Activated T-helper 9 cell treated with anti-CD3 and anti-CD28 coated beads, Interleukin-2, amount 50 U/mL, for 16 hours (primary cell): Measurements from ENCODE around the gene SLC25A39.
"Not testable (repeated sequence)": the region's sequence is repeated elsewhere in the genome, so short reads cannot be mapped to it uniquely, and the experiment has no call there.

Experiments used
- DNase-seq: peaks from one replicate; pipeline ENCODE4 v3.0.0-alpha.2; 2020; ENCODE audit warnings: low read depth

The SLC25A39 gene, protein sequence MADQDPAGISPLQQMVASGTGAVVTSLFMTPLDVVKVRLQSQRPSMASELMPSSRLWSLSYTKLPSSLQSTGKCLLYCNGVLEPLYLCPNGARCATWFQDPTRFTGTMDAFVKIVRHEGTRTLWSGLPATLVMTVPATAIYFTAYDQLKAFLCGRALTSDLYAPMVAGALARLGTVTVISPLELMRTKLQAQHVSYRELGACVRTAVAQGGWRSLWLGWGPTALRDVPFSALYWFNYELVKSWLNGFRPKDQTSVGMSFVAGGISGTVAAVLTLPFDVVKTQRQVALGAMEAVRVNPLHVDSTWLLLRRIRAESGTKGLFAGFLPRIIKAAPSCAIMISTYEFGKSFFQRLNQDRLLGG

DNA sequence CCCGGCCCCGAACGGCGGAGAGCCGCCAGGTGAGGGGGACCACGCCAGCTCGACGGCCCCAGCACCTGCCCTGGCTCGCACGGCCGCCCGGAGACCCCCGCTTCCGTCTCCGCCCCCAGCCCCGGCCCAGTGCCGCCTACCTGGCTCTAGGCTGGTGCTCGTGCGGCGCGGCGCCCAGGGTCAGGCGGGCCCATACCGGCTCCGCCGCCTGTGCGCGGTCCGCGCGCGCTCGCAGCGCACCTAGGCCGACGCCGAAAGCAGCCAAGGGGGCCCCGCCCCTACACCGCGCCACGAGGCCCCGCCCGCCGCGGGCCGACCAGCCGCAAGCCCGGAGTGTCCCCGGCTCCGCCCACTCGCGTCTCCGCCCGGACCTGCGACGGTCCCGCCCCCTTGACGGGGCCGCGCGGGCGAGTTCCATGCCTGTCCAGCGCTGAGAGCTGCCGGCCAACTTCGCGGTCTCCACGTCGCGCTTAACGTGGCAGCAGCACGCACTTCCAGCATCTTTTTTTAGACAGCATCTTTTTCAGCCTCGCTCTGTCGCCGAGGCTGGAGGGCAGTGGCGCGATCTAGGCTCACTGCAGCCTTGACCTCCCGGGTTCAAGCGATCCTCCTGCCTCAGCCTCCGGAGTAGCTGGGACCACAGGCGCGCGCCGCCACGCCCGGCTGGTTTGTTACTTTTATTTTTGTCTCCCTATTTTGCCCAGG is at the start of gene SLC25A39:
Gene SLC25A39 (minus strand): TSS at position 253 of the 705 bp plus-strand sequence. CDS start 1,261 bp downstream, outside the sequence.
- peak; percentile 95 for DNase-seq

DNA sequence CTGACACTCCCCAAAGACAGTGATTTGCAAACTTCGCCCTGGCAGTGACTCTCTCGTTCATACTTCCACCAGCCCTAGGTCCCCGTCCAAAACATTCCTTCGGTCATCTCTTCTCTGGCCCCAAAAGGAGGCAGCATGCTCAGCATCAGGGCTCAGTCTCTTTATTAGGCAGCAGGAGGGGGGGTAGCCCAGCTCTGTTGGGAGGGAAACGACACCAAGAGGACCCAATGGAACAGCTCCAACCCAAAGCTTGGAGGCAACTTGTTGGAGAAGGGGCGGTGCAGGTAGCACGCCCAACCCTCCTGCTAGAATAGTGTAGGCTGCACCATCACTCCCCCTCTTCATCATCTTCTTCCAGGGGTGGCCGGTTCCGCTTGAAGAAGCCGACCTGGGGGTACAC is 47.4 kb upstream of the SLC25A39 start:
- DNase-seq = no peak

DNA sequence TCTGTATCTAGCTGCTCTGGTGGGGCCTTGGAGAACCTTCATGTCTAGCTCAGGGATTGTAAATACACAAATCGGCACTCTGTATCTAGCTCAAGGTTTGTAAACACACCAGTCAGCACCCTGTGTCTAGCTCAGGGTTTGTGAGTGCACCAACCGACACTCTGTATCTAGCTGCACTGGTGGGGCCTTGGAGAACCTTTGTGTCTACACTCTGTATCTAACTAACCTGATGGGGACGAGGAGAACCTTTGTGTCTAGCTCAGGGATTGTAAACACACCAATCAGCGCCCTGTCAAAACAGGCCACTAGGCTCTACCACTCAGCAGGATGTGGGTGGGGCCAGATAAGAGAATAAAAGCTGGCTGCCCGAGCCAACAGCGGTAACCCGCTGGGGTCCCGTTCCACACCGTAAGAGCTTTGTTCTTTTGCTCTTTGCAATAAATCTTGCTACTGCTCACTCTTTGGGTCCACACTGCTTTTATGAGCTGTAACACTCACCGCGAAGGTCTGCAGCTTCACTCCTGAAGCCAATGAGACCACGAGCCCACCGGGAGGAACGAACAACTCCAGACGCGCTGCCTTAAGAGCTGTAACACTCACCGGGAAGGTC is 44.9 kb upstream of the SLC25A39 start:
- not testable (repeated sequence) for DNase-seq

DNA sequence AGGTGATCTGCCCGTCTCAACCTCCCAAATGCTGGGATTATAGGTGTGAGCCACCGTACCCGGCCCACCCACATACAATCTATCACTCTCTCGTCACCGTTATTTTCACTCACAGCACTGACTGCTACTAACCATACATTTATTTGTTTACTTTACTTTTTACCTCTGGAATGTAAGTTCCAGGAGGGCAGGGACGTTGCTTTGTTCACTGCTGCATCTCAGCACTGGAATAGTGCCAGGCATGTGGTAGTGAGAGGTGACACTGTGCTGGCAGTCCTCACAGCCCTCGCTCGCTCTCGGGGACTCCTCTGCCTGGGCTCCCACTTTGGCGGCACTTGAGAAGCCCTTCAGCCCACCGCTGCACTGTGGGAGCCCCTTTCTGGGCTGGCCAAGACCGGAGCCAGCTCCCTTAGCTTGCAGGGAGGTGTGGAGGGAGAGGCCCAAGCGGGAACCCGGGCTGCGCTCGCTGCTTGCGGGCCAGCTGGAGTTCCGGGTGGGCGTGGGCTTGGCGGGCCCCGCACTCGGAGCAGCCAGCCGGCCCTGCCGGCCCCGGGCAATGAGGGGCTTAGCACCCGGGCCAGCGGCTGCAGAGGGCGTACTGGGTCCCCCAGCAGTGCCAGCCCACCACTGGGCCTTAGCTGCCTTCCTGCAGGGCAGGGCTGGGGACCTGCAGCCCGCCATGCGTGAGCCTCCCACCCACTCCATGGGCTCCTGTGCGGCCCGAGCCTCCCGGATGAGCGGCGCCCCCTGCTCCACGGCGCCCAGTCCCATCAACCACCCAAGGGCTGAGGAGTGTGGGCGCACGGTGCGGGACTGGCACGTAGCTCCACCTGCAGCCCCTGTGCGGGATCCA is 44.0 kb upstream of the SLC25A39 start:
- DNase-seq = not testable (repeated sequence)

DNA sequence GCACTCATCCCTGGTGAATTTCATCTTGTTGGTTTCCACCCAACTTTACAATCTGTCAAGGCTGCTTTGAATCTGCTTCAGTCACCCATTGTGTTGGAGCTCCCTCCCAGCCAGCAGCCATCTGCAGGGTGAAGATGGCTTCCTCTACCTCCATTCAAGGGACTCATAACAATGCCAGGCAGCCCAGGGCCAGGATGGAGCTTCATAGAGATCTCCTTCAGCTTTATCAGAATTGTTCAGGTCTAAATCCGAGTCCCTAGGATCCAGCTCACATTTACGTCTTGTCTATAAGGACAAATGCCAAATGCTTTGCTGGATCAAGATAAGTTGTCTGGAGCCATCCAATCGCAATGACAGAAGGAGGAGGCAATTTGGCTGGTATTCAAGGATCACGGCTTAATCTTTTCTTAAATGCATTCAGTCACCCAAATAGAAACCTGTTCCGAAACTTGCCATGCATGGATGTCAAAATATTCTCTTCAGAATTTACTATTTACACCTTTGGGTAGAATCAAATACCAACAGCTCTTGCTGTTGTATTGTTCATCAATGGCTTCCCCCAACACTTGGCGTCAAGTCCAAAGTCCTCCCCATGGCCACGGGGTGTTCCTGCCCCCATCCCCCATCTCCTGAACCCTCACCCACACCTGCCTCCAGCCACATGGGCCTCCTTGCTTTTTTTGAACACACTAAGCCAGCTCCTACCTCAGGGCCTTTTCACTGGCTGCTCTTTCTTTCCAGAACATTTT is 42.8 kb upstream of the SLC25A39 start:
- DNase-seq = no peak

DNA sequence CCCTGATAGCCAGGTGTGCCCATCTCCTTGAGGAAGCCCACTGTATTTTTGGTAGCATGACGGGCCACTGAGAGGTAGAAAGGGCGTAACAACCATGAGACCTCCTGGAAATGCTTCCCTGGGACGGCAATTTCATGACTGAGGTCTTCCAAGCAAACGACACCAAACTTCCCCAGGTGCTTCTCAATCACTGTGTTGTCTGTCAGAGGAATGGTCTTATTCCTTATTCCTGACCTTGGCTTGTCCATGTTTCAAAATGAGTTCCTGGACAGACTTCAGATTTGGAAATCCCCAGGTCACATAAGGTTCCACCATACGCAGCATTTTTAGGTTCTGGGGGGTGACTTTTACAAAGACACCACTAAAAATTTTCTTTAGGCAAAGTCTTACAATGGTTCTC is 40.4 kb upstream of the SLC25A39 start:
- DNase-seq = not testable (repeated sequence)

DNA sequence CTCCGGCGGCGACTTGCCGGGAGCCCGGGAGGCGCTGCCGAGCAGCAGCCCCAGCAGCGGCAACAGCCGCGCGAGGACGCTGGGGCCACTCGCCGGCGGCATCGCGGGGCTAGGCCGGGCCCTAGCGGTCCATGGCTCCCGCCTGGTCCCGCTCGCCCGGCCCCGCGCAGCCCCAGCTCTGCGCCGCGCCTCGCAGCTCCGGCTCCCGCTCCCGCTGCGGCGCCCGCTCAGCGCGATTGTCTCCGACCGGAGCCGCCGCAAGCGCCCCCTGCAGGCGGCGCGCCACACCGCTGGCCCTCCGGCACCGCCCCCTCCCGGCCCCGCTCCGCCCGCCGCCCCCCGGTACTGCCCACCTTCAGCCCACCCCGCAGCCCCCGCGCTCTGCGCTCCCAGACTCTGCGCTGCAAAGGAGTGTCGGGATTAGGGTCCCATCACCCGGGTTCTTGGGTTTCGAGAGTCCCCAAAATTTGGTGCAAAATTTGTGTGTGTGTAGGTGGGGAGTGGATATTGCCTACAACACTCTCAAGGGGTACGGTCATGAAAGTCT is 39.1 kb upstream of the SLC25A39 start, which contains the start of gene FAM171A2:
Gene FAM171A2 (minus strand): TSS at position 241 of the 547 bp plus-strand sequence. CDS start 139 bp downstream, at position 102.
- peak; percentile 57 for DNase-seq

DNA sequence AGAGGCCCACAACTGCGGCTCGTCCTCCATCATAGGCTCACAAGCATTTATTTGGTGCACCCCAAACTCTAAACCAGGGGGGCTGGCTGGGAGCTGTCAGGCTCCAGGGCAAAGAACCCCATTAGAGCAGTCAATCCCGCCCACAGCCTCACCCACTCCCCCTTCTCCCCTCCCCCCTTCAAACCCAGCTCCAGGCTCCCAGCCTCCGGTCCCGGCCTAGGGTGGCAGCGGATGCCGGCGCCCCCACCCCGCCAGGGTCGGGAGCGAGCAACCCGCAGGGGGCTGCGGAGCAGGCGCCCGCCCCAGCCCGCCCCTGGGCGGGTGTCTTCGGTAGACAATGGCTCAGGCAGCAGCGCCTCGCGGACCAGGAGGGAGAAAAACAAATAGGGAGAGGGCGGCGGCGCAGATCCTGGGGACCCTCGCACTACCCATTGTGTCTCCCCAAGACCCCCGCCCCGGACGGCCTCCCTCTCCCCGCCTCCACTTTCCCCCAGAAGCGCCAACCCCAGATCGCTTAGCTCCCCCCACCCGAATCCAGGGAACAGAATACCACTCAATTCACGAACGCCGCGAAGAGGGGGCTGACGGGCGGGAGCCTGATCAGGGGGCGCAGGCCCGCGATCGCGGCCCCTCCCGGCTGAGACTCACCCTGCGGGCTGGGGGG is 38.5 kb upstream of the SLC25A39 start:
- no peak for DNase-seq

DNA sequence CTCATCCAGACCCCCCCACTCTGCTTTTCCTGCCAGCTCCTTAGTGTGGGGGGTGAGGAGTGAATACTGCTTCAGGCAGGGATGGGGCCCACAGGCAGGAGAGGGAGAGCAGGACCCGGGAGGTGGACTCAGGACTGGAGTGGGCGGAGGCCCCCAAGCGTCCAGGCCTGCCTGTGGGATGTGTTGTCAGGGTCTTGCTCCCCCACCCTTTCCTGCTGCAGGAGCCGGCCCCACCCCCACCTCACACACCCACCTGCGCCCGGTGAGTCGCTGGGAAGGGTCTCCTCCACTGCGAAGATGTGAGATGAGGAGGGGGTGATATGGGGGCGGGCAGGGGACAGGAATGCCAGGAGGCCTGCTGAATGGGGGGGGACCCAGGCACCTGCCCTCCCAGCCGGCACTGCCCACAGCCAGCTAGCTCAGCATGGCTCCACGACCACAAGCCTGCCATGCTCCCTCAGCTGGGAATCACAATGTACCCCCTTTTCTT is 37.9 kb upstream of the SLC25A39 start:
- no peak for DNase-seq

DNA sequence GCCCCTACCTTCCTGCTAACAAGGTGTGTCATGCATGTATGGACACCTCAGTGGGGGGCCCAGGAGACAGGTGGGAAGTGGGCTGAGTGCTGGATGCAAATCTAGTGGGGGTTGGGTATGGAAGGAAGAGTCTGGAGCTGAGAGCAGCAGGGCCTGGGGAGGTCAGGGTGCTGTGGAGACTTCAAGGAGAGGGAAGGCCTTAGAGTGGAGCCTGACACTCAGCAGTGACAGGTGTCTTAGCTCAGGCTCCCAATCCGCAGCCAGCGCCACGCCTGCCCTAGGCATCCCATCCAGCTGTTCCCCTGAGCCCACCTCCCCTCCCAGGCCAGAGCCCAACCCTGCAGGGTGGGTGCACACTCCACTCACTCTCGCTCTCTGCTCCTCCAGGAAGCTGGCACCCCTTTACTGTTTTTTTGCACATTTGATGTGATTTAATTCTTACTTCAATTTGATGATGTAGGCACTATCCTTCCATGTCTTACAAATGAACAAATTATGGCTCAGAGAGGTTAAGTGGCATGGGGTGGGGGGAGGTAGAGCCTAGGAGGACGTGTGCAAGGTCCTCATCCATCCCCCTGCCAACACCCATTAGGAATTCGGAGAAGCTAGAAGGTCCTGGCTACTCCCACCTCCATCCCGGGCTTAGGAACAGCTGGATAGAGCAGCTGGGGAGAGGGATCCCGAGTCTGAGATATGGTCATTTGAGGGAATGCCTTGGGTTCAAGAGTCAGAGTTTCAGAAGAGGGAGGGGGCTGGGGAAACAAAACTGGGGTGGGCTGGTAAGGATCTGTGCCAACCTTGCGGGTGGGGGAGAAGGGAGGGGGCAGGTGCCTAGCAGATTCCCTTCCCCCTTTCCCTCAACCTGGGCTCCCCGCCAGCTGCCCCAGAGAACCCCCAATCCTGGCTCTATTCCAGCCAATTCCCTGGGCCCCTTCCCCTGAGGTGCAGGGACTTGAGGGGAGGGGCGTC is 37.0 kb upstream of the SLC25A39 start:
- no peak for DNase-seq

DNA sequence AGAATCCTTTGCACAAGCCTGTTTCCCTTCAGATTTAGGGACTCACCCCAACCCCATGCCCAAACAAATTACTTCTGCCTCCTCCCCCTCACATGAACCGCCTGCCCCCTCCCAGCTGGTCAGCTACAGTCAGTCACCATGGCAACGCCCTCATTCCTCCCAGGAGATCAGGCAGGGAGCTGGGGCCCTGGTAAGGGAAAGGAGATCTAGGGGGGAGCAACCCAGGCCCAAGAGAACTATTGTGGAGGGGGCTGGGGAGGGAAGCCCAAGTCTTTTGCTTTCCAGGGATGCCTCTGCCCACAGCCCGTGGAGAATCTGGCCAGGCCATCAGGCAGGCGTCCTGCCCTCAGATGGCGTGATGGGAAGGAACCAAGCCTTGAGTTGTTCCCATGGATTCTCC is 36.2 kb upstream of the SLC25A39 start:
- DNase-seq = no peak

DNA sequence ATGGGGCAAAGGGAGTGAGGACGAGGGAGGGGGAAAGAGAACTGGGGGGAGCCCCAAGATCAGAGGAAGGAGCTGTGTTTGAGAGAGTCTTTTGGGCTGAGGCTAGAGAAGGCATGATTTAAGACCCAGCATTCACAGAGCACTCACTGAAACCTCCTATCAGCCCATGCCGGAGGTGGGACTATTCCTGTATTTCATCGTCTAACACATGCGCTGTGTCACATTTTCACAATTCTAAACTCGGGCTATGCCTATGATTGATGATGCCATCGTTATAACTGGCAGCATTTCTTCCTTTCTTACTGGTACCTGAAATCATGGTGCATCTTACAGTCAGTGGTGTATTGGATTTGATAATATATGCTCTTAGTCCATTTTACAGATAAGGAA is 35.5 kb upstream of the SLC25A39 start:
- DNase-seq = no peak

DNA sequence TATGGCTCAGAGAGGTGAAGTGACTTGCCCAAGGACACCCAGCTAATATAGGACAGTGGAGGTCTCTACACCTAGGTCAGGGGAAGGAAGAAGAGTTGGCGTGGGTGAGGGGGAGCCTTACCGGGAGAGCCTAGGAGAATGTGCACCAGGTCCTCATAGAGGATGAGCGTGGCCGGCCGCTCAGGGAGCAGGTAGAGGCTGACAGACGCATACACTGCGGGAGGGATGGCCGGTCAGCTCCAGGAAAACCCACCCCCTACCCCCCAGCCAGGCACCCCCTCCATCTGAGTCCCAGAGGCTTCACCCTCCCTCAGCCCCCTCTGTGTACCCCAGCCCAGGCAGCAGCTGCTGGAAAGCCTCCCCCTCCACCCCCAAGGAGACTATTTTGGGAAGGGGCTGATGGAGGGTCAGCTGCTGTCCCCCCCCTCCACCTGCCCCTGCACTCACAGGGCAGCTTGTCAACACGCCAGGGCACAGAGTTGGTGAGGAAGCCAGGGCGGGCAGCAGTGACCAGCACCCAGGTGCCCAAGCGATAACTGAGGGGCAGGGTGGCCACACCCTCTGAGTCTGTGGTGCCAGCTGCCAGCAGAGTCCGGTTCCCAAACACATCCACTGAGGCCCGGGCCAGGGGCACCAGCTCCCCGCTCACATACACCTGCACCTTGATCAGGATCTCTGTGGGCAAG is 35.0 kb upstream of the SLC25A39 start:
- no peak for DNase-seq

DNA sequence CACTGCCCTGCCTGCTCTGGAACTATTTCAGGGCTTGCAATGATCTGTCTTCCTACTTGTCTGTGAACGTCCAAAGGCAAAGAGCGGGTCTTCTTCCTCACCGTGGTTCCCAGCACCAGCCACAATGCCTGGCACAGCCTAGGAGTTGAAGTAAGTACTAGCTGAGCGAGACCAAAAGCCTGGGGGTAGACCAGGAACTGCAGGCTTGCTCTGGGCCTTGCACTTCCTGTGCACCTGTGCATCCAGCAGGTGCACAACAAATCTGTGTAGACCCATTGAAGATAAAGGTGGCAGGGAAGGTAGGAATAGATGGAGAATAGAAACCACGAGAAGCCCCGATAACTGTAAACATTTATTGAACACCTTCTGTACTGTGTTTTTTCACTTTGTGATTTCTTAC is 34.4 kb upstream of the SLC25A39 start:
- no peak for DNase-seq

DNA sequence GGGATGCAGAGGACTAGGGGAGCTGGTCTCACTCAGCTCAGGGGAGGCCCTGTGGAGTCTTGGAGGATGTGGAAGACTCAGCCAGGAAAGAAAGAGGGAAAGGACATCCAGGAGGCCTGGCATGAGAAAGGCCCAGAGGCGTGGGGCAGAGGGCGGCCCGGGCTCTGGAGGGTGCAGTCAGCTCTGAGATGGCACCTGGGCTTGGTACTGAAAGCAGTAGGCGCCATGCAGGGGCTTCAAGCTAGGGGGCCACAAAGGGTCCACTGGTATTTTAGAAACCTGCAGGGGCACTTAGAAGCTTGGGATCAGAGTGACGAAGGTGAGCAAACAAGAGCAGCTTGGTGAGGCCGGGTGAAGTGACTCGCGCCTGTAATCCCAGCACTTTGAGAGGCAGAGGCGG is 33.4 kb upstream of the SLC25A39 start:
- no peak for DNase-seq

DNA sequence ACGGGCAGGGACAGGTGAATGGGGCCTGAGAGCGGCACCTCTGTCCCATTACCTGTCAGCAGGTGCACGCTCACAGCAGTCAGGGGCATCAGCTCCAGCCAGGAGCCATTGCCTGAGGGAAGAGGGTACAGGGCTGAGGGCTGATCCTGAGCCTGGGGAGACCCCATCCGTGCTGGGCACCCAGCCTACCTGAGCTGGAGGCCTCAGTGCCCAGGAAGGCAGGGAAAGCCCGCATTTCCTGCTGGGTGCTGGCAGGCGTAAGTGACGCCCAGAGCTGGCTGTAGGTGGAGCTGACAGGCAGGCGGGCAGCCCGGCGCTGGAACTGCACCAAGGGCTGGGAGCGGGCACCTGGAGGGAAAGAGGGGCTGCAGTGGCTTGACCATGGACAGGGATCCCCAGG is 31.6 kb upstream of the SLC25A39 start:
- no peak for DNase-seq

DNA sequence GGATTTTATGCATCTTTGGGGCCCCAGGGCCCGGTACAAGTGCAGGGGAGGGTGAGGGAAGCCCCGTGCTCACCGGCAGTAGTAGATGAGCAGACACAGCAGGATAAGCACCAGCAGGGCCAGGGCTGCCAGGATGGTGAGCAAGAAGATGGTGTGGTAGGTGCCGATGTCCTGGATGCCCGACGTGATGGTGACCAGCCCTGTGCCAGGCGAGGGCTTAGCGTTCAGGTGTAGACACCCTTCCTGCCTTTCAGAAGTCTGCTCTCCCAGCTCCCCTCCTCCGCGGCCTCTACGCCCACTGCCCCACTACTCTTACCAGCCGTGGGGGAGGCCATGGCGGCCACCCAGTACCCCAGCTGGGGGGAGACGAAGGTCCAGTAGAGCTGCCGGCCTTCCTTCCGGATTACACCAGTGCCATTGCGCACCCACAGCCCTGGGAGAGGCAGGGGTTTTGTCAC is 31.0 kb upstream of the SLC25A39 start:
- no peak for DNase-seq
